ENCODE measurements around the gene APOB.

The APOB gene

GRCh38 chr2:20962939-20963557 is 80.8 kb downstream of the APOB start:
- Histone ChIP-seq H3K79me2 (ENCODE audit: insufficient read depth, low read length) (no peaks in the 10 kb centered on the region), H3K9ac (ENCODE audit: low read depth, low read length, poor library complexity, severe bottlenecking) (no peak overlapping the region), H3K4me2 (ENCODE audit: low read depth, low read length, poor library complexity, severe bottlenecking) (no peak overlapping the region), H2AFZ (ENCODE audit: low read length) (no peak overlapping the region), H3K9me2 (replicated peaks; ENCODE audit: low read depth, low read length) (no peaks in the 10 kb centered on the region), H3K27me3 (ENCODE audit: insufficient read depth, low read length, poor library complexity, severe bottlenecking) (no peaks in the 10 kb centered on the region), H3K9me3 (ENCODE audit: insufficient read depth, low read depth, low read length) (no peaks in the 10 kb centered on the region), H3K4me3 (ENCODE audit: low read length, poor library complexity, severe bottlenecking) (no peak overlapping the region), H3K36me3 (ENCODE audit: insufficient read depth, low read length) (no peaks in the 10 kb centered on the region), H3K4me1 (ENCODE audit: insufficient read depth, low read length, poor library complexity, severe bottlenecking) (no peaks in the 10 kb centered on the region), H4K20me1 (ENCODE audit: insufficient read depth, low read length, poor library complexity, severe bottlenecking) (no peaks in the 10 kb centered on the region), H3F3A (ENCODE audit: low read depth) (no peaks in the 10 kb centered on the region)
- TF ChIP-seq CTCF (conservative IDR thresholded peaks at IDR 0.05; ENCODE audit: low read length) (peak; percentile 91), EZH2phosphoT487 (IDR thresholded peaks at IDR 0.05; ENCODE audit: borderline replicate concordance) (no peak)

GRCh38 chr2:20961858-20962257 is 82.0 kb downstream of the APOB start:
- Histone ChIP-seq H3K36me3 (ENCODE audit: insufficient read depth, low read length) (no peaks in the 10 kb centered on the region), H3K27me3 (ENCODE audit: insufficient read depth, low read length, poor library complexity, severe bottlenecking) (no peaks in the 10 kb centered on the region), H3K4me2 (ENCODE audit: low read depth, low read length, poor library complexity, severe bottlenecking) (no peak overlapping the region), H3K9me2 (replicated peaks; ENCODE audit: low read depth, low read length) (no peaks in the 10 kb centered on the region), H3K4me3 (ENCODE audit: low read length, poor library complexity, severe bottlenecking) (no peak overlapping the region), H3F3A (ENCODE audit: low read depth) (no peaks in the 10 kb centered on the region), H3K79me2 (ENCODE audit: insufficient read depth, low read length) (no peaks in the 10 kb centered on the region), H3K9me3 (ENCODE audit: insufficient read depth, low read depth, low read length) (no peaks in the 10 kb centered on the region), H4K20me1 (ENCODE audit: insufficient read depth, low read length, poor library complexity, severe bottlenecking) (no peaks in the 10 kb centered on the region), H3K4me1 (ENCODE audit: insufficient read depth, low read length, poor library complexity, severe bottlenecking) (no peaks in the 10 kb centered on the region), H3K9ac (ENCODE audit: low read depth, low read length, poor library complexity, severe bottlenecking) (no peak overlapping the region), H2AFZ (ENCODE audit: low read length) (no peak overlapping the region)
- TF ChIP-seq EZH2phosphoT487 (IDR thresholded peaks at IDR 0.05; ENCODE audit: borderline replicate concordance): no peak
- TF ChIP-seq CTCF (conservative IDR thresholded peaks at IDR 0.05; ENCODE audit: low read length): no peak

GRCh38 chr2:20960003-20960402 is 83.9 kb downstream of the APOB start:
- Histone ChIP-seq H3K9me3 (ENCODE audit: insufficient read depth, low read depth, low read length) (no peaks in the 10 kb centered on the region), H3K36me3 (ENCODE audit: insufficient read depth, low read length) (no peaks in the 10 kb centered on the region), H2AFZ (ENCODE audit: low read length) (no peak overlapping the region), H3K27me3 (ENCODE audit: insufficient read depth, low read length, poor library complexity, severe bottlenecking) (no peaks in the 10 kb centered on the region), H3K4me3 (ENCODE audit: low read length, poor library complexity, severe bottlenecking) (no peak overlapping the region), H3K79me2 (ENCODE audit: insufficient read depth, low read length) (no peaks in the 10 kb centered on the region), H3K9ac (ENCODE audit: low read depth, low read length, poor library complexity, severe bottlenecking) (no peak overlapping the region), H4K20me1 (ENCODE audit: insufficient read depth, low read length, poor library complexity, severe bottlenecking) (no peaks in the 10 kb centered on the region), H3K9me2 (replicated peaks; ENCODE audit: low read depth, low read length) (no peaks in the 10 kb centered on the region), H3K4me2 (ENCODE audit: low read depth, low read length, poor library complexity, severe bottlenecking) (no peak overlapping the region), H3F3A (ENCODE audit: low read depth) (no peaks in the 10 kb centered on the region), H3K4me1 (ENCODE audit: insufficient read depth, low read length, poor library complexity, severe bottlenecking) (no peaks in the 10 kb centered on the region)
- TF ChIP-seq EZH2phosphoT487 (IDR thresholded peaks at IDR 0.05; ENCODE audit: borderline replicate concordance) (no peak), CTCF (conservative IDR thresholded peaks at IDR 0.05; ENCODE audit: low read length) (no peak)

Measured in Loucy (cell line).